GM12865 (cell line): ENCODE results near the gene DNAJB4.
A peak's percentile ranks its signal among the peaks of the same experiment; 100 is the strongest.

Experiments used
- DNase-seq: peaks from one replicate; pipeline ENCODE4 v3.0.0; 2010; ENCODE audit warnings: low read depth
- H3K4me3 ChIP-seq: 2 replicates; pipeline ENCODE4 v1.5.1; 2011; ENCODE audit warnings: mild to moderate bottlenecking, low read depth, low read length, control low read depth
- TF ChIP-seq, protein P1 (sequence below): IDR thresholded peaks from 2 replicates; pipeline ENCODE4 v1.5.1; 2011; ENCODE audit warnings: low read length, control low read depth, low read depth, inconsistent platforms; ENCODE audit not compliant: insufficient read depth; ENCODE audit errors: missing control alignments

The DNAJB4 gene

DNA sequence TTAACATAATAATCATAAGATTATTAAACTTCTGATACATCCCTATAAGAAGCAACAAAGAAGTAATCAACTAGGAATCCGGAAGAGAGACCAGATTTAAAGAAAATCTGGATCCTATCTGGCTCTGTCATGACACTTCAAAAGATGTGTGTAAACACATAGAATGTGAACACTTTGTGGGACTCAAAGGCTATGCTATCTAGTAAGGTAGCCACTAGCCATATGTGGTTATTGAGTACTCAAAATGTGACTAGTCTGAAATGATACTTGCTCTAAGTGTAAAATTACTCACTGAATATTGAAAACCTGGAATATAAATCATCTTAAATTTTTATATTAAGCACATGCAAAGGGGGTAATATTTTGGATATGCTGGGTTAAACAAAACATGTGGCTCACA is 34.5 kb upstream of the DNAJB4 start:
- no peak overlapping the region for H3K4me3 ChIP-seq
- TF ChIP-seq, protein P1, sequence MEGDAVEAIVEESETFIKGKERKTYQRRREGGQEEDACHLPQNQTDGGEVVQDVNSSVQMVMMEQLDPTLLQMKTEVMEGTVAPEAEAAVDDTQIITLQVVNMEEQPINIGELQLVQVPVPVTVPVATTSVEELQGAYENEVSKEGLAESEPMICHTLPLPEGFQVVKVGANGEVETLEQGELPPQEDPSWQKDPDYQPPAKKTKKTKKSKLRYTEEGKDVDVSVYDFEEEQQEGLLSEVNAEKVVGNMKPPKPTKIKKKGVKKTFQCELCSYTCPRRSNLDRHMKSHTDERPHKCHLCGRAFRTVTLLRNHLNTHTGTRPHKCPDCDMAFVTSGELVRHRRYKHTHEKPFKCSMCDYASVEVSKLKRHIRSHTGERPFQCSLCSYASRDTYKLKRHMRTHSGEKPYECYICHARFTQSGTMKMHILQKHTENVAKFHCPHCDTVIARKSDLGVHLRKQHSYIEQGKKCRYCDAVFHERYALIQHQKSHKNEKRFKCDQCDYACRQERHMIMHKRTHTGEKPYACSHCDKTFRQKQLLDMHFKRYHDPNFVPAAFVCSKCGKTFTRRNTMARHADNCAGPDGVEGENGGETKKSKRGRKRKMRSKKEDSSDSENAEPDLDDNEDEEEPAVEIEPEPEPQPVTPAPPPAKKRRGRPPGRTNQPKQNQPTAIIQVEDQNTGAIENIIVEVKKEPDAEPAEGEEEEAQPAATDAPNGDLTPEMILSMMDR = no peak

DNA sequence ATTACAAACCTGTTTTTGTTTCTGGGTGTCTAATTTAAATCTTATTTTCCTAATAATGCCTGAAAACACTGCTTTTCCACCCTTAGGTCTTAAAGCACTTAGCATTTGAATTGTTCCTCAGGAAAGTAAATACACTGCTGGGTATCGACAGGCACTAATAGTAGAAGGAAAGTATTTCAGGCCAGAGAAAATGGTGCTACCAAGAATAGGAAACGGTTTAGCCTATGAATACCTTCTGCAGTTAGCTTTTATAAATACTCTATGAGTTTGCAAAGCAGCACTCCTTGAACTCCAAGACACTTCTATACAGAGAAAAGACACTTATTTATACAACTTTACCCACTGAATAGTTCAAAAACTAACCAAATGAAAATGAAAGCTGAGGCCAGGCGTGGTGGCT is 32.7 kb upstream of the DNAJB4 start:
- TF ChIP-seq, protein P1 = no peak
- H3K4me3 ChIP-seq = no peak overlapping the region
- no peak for DNase-seq

More for the DNA sequence above, 34.5 kb upstream of the DNAJB4 start:
- no peak for DNase-seq

DNA sequence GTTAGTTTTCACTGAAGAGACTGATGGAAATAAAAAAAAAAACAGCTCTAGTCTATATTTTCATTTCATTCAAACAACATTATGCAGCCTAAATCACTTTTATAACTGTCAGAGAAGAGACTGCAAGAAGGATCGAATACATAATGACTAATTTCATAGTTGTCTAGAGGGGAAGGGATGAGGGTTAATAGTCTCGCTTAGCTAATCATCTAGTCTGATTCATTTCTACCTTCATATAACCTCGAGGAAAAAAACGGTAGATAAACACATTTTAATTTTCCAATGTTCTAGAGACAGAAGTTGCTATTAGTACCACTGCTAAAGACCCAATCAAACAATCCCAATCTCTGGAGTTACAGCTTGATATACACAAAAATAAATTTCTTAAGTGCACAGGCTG is 29.4 kb upstream of the DNAJB4 start:
- peak overlapping the region; percentile 60 for H3K4me3 ChIP-seq

DNA sequence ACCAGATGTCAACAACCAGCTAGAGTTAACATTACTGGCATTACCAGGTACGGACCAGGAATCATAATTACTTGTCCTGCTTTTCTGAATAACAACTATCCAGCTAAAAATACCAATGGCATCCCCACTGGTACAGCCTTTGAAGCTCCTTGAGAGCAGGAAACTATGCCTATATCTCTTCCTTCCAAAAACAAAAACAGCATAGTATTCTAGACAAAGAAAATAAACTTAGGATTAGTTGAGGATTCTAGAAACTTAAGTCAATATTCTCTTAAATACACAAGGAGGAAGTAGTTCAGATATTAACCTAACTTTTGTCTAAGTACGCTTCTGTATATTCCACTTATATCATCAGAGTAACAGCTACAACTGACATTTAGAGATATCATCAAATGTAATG is 28.8 kb upstream of the DNAJB4 start:
- no peak for DNase-seq
- peak overlapping the region; percentile 60 for H3K4me3 ChIP-seq
- TF ChIP-seq, protein P1 = no peak

More for the DNA sequence above, 29.4 kb upstream of the DNAJB4 start:
- DNase-seq = no peak
- TF ChIP-seq, protein P1 = no peak

DNA sequence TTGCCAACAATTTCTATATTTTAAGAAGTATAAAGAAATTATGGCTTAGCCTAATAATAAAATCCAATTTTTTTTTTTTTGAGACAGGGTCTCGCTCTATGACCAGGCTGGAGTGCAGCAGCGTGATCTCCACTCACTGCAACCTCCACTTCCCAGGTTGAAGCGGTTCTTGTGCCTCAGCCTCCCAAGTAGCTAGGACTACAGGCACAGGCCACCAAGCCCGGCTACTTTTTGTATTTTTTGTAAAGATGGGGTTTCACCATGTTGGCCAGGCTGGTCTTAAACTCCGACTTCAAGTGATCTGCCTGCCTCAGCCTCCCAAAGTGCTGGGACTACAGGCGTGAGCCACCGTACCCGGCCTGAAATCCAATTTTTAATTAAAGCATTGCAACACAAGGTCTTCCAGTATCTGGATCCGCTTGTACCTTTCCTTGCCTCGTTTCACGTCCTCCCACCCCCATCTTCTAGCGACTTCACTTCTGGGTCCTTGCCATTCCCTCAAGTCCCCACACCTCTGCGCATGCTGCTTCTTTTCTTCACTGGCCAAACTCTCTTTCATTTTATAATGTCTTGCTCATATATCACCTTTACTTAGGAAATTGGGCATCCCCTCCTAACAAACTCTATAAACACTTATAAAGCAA is 28.2 kb upstream of the DNAJB4 start:
- TF ChIP-seq, protein P1 = no peak
- peak; percentile 32 for DNase-seq
- H3K4me3 ChIP-seq = peak overlapping the region; percentile 60

DNA sequence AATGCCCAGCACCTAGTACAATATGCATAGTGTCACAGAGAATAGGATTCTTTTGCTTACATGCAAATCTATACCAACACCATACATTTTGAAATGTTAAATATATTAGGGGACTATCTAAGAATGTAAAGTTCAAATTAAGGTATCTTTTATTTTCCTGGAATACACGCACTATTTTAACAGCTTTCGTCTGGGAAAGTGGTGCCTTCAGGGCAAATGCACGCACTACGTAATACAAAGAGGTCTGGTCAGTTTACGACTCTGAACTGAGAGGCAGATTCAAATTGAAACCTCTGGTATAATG is 26.8 kb upstream of the DNAJB4 start:
- TF ChIP-seq, protein P1 = no peak
- DNase-seq = no peak
- H3K4me3 ChIP-seq = peak overlapping the region; percentile 60
